DMS153 treated with DMSO at 0.1 percent for 48 hours (cell line): Measurements from ENCODE around the gene AGBL4.

Experiments used
- DNase-seq: peaks from one replicate; lab custom pipeline; 2025; ENCODE audit not compliant: unreplicated experiment; lab: John Stamatoyannopoulos, UW

AGBL4 gene

DNA sequence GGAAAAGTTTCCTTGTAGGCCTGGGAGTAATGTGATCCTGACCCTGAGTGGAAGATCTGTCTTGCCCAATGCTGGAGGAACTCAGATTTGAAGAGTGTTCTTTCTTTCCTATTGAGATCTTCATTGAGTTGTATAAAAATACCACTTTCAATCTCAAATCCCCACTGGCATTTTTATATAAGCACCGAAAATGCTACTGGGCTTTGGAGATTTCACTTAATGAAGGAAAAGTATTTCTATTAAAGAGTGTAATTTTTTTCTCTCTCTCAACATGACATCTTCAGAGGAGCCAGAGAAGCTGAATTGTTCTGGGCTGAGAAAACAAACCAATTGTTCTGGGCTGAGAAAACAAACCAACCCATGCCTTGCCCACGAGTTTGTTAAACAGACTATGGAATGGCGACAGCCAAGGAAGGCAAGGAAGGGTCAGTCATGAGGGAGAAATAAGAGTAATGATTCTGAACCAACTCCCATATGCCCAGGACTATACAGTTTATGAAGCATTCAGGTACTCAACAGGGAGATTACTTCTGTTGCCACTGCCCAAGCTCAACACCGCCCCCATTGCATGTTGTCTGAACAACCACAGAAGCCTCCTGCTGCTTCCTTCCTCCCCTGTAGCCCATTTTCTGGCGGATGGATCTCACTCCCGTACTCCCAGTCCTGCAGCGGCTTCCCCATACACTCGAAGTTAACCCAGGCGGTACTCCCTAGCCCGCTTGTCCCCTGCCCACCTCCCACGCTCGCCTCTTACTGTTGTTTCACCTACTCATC is 1350.2 kb downstream of the AGBL4 start:
- no peak for DNase-seq

GRCh38 chr1:48671578-48671977 is 1352.2 kb downstream of the AGBL4 start:
- DNase-seq: no peak

DNA sequence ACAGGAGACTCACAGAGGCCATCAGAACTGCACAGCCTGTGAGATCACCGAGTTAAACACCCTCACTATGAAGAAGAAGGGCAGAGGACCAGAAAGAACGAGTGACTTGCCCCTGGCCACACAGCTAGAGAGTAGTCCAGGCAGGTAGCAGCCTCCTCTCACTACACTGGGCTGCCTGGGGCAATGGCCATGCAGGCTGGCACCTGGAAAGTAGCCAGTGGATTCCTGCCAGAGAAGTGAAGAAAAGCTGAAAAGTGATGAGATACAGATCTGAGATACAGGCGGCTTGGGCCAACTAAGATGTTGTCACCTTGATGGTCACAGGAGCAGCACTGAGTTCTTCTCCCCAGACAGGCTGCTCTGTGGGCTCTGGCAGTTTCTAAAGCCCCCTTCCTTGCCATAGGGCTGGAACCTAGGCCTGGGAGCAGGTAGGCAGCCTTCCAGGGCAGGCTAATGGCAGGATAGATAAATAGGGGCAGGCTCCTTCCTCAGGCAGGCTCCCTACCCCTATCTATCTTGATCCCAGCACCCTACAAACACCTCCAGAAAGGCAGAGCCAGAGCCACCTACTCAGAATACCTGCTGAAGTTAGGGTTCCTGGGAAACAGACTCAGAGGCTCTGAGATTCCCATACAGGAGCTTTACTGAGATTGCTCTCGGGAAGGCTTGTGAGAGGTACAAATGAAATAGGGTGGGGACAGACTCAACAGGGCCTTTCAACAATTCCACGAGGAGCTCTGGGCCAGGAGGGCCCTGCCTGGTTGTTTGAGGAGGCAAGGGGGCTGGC is 1353.3 kb downstream of the AGBL4 start:
- DNase-seq: no peak

- DNase-seq: no peak
Observed at GRCh38 chr1:48668339-48668738, 1355.4 kb downstream of the AGBL4 start.

DNA sequence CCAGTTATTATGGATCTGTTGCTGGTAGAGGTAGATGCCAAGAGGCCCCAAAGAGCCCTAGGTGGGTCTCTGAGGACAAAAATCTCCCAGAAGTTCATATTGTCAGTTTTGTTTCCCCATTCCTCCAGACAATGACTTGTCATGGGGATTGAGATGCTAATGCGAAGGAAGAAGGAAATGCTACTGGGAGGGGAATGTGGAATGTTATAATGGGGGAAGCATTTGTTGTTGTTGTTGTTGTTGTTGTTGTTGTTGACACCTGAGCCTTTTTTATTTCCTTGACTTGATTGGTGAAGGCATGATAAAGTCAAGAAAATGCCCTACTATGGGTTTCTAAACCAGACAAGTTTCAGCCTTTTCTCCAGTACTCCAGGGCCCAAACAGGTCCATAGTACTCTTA is 1356.0 kb downstream of the AGBL4 start:
- no peak for DNase-seq

DNA sequence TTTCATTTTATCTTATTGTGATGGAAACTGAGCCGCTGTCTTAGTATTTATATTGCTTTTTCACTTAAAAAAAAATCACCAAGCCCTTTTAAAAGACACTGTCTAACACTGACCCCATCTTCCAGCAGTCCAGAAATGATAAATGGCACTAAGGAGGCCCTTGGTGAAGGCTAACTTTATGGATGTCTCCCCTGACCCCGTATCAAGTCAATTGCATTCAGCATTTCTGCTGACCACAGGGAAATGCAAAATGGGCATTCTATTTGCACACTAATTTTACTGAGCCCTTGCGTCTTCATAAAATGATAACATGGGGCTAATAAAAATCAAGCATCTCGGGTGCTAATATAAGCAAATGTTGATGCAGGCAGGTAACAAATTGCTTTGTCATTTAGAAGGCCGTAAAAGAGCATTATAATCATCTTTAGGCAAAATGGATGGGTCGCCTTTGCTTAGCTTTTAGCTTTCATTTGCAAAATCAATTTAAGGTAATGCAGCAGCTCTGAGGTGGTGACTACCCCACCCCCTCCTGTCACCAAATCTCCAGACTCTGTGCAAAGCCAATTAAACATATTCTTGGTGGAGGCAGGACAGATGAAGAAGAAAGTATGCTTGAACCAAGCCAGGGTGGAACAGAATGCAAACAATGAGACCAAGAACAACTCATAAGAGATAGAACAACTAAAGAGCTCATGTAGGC is 1357.9 kb downstream of the AGBL4 start:
- DNase-seq: no peak

DNA sequence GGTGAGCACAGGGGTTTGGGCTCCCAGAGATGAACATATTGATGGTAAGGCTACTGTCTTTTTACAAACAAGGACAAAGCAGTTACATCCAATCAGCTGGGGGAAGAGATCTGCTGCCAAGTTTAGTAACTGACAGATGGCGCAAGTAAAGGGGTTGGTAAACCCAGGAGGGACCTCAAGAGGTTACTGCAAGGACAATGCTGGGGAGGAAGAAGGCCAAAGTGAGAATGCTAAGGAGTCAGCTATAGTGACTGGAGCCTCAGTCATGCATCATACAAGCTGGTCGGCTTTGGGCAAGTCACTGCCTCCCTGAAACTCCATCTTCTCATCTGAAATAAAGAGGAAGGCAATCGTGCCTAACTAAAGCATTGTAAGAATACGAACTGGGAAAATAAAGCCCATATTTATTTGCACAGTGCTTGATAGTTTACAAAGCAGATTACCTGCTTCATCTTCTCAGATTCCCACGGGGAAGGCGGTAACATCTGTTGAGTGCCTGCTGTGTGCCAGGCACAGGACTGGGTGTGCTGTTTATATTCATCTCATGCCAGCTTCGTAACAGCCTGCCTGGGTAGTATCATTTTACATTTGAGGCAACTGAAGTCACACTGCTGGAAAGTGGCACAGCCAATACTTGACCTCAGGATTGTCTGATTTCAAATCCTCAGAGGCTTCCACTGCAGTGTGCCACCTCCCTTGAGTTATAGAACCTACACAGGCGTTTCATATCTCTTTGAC is 1361.9 kb downstream of the AGBL4 start:
- DNase-seq: no peak

GRCh38 chr1:48659801-48660200 is 1364.0 kb downstream of the AGBL4 start:
- no peak for DNase-seq

GRCh38 chr1:48657413-48657812 is 1366.3 kb downstream of the AGBL4 start:
- no peak for DNase-seq

- DNase-seq: no peak
Observed at GRCh38 chr1:48654606-48655210, 1369.0 kb downstream of the AGBL4 start.

- DNase-seq: no peak
Observed at GRCh38 chr1:48652334-48652733, 1371.4 kb downstream of the AGBL4 start.

DNA sequence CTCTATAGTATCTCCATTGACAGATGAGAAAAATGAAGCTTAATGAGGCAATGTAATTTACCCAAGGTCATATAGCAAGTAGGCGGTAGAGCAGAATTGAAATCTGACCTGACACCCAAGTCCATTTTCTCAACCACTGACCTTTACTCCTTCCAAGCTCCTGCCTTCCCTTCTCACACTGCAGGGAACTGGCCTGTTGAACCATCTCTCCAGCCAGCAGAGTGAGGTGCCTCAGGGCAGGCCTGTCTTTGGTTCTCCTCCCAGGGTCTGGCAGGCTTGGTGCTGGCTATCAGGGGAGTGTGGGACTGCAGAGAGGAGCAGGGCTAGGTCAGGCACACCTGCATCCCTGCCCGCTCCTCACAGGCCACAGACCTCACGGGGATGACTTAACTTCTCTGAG is 1373.9 kb downstream of the AGBL4 start:
- no peak for DNase-seq

DNA sequence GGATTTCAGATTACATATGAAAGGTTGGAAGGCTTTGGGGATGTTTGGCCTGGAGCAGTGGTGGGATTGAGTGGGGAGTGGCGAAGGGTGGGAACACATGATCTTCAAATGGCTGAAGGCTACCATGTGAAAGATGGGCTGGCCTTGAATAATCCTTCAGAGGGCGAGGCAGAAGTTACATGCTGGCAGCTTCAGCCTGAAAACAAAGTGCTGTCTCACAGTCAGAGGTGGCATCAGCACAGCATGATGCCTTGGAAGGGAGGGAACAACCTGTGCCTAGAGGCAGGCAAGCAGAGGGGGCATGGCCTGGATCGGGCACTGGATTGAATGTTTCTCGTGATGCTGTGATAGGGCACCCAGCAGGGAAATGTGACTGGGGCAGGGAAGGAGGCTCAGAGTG is 1377.9 kb downstream of the AGBL4 start:
- no peak for DNase-seq

DNA sequence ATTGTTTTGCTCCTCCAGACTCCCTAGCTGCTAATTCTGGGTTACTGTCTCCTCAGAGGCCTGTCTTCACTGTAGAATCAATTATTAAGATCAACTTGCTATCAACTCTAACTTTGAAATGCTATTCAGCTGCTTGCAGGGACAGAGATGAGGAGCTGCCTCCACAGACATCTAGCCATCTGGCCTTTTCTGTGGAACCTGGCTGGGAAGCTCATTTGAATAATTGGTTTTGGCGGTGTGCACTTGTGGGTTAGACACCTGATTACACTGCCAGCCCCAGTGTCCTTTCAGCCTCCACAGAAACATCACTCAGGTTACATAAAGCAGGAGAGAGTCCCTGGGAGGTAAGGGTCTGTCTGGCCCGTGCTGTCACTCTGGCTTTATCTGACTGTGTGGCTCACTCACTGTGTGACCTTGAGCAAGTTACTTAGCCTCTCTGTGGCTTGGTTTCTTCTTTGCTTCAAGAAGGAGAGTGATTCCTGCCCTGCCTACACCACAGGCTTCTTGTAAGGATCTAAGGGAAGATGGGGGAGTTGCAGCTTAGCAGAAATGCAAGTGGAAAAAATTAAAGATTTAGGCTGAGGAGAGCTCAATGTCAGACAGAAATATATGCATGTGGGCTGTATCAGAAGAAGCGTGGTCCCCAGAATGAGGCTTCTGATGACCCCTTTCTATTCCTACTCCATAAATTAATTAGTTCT is 1378.7 kb downstream of the AGBL4 start:
- peak; percentile 47 for DNase-seq

GRCh38 chr1:48644190-48644900 is 1379.4 kb downstream of the AGBL4 start:
- DNase-seq: no peak

- DNase-seq: no peak
Observed at GRCh38 chr1:48643193-48643592, 1380.6 kb downstream of the AGBL4 start.

GRCh38 chr1:48640836-48641492 is 1382.8 kb downstream of the AGBL4 start:
- DNase-seq: no peak

DNA sequence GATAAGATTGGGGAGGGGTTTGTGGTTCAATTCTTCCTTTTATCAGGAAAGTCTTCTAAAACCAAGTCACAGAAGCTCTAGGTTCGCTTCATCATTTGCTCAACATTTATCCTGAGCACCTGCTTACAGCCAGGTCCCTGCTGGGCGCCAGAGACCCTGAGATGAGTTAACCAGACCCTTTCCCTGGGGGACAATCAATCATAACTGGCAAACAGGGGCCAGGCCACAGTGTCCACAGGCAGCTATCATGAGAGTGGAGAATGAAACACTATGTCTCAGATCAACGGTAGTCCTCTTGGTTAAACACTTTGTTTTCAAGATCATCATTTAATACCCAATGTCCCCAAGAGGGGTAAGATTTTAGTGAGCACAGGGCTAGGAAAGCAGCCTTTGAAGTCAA is 1393.9 kb downstream of the AGBL4 start:
- DNase-seq: no peak

DNA sequence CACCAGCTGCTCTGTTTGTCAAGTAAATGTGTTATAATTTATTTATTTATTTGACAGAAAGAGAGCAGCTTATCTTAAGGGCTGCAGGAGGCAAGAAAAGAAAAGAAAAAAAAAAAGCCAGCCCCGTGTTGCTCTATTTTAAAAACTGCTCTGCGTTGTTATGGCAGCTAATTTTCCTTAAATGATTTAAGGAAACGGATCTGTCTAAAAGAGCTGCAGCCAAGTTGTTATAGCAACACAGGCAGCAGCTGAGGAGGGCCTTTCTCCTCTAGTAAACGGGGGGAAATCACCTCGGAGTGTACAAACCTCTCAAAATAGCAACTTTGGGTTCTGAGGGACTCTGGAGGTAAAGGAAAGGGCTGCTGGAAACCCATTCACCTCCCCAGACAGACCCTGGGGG is 1396.3 kb downstream of the AGBL4 start:
- DNase-seq: no peak
